Activated CD8-positive, alpha-beta memory T cell treated with anti-CD3 and anti-CD28 coated beads, Interleukin-2, amount 50 U/mL, for 48 hours (primary cell): ENCODE measurements around the gene SAT2.
"Not testable (repeated sequence)": the region's sequence is repeated elsewhere in the genome, so short reads cannot be mapped to it uniquely, and the experiment has no call there.

Source experiments
- DNase-seq: peaks from one replicate; pipeline ENCODE4 v3.0.0-alpha.2; 2020

Gene SAT2

GRCh38 chr17:7627250-7628121 lies at the start of gene SAT2:
TSS of gene SAT2 (minus strand) at chr17:7627821. CDS start at chr17:7627635, 186 bp downstream.
- peak; percentile 88 for DNase-seq

GRCh38 chr17:7676533-7676932 lies 48.9 kb upstream of the SAT2 start:
- DNase-seq: no peak

GRCh38 chr17:7674934-7675333 lies 47.3 kb upstream of the SAT2 start:
- DNase-seq: no peak

GRCh38 chr17:7673239-7673638 lies 45.6 kb upstream of the SAT2 start:
- peak; percentile 80 for DNase-seq

DNA sequence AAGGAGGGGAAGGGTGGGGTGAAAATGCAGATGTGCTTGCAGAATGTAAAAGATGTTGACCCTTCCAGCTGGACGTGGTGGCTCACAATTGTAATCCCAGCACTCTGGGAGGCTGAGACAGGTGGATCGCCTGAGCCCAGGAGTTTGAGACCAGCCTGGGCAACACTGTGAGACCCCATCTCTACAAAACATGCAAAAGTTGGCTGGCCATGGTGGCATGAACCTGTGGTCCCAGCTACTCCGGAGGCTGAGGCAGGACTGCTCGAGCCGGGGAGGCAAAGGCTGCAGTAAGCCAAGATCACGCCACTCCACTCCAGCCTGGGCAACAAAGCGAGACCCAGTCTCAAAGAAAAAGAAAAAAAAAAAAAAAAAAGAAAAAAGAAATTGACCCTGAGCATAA lies 40.9 kb upstream of the SAT2 start:
- no peak for DNase-seq

GRCh38 chr17:7667656-7668406 lies 40.2 kb upstream of the SAT2 start:
- DNase-seq: no peak

DNA sequence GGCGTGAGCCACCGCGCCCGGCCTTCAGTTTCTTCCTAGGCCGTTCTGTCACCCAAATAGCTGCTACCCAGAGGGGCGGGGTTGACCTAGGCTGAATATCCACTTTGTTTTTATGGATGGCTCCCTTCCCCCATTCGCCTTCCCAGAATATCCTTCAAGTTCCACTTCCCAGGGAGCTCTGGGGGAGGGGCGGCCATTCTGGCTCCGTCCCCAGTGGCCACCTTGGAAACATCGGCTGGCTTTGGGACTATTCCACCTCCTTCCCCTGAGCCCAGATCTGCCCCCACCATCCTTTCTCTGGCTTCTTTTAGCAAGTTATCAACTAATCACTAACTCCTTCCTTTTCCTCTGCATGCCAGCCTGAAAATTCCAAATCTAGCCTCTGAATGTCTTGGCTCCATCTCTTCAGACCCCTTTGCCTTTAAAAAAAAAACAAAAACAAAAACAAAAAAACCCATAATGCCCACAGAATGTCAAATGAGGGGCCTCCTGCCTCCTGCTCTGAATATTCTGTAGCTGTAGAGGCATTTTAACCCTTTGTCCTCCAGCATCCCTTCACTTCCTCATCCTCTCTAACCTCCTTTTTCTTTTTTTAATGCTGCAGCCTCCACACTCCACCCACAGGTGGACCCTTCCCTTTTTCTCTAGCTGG lies 29.5 kb upstream of the SAT2 start:
- no peak for DNase-seq

- no peak for DNase-seq
Measured at GRCh38 chr17:7655541-7655840, 27.9 kb upstream of the SAT2 start.

DNA sequence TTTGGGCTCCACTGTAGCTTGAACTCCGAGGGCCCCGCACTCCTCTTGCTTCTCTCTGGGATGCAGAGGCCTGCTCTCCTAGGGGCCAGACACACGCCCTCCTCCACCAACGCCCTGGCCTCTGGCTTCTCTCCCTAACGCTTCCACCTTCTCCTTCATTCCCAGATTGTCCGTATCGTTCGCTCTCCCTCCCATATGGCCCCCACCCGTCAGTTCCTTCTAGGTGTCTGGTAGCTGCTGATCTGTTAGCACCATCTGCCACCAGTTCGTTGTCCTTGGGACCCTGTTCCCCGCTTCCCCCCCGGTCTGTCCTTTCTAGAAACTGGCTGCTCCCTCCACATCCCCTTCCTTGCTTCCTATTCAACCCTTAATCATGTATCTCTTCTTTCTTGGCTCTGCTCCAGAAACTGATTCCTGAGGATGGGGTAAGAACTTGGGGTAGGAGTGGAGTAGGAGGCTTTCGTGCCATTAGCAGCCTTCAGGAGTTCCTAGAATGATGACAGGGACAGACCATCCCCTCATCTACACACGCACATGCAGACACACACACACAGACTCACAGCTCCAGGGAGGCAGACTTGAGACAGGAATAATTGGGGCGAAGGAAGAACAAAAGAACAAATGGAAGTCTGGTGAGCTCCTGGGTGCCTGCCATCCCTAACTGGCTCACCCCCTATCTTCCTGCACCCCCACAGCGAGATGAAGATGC lies 27.4 kb upstream of the SAT2 start:
- no peak for DNase-seq

- no peak for DNase-seq
Measured at GRCh38 chr17:7652388-7653356, 25.1 kb upstream of the SAT2 start.

- DNase-seq: no peak
Measured at GRCh38 chr17:7651665-7652387, 24.2 kb upstream of the SAT2 start.

GRCh38 chr17:7651097-7651664 lies 23.6 kb upstream of the SAT2 start:
- DNase-seq: no peak

DNA sequence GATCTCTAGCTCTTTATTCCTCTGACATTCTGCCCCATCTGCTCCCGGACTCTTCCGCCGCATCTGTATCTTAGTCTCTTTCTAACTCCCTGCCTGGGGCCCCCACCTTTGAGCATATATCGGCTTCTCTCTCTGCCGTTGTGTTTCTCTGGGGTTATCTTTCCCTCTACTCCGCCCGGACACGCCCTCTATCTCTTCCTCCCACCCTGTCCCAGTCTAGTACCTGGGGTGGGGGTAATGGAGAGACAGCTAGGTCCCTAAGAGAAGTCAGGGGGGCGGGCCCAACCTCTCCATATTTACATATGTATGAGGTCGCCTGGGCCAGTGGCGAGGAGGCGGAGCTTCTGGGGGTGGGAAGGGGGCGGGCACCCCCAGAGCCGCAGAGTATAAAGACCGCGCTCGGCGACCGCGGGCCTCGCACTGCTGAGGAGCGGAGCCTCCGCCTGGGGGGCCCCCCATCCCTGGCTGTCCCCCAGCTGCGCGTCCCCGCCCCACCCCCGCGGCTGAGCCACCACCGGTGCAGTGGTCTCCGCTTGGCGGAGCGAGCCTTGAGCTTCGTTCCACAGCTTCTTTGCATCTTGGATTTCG lies 23.0 kb upstream of the SAT2 start, which contains the start of gene ATP1B2:
Gene ATP1B2, plus strand, starts transcription at position 418 of the 588 bp plus-strand sequence. CDS start 593 bp downstream, outside the sequence.
- peak; percentile 79 for DNase-seq

- no peak for DNase-seq
Measured at GRCh38 chr17:7647018-7647417, 19.4 kb upstream of the SAT2 start.

- no peak for DNase-seq
Measured at GRCh38 chr17:7646457-7646856, 18.8 kb upstream of the SAT2 start.

- DNase-seq: no peak
Measured at GRCh38 chr17:7644775-7645174, 17.2 kb upstream of the SAT2 start.

DNA sequence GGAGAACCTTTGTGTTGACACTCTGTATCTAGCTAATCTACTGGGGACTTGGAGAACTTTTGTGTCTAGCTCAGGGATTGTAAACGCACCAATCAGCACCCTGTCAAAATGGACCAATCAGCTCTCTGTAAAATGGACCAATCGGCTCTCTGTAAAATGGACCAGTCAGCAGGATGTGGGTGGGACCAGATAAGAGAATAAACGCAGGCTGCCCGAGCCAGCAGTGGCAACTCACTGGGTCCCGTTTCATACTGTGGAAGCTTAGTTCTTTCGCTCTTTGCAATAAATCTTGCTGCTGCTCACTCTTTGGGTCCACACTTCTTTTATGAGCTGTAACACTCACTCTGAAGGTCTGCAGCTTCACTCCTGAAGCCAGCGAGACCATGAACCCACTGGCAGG lies 14.0 kb upstream of the SAT2 start:
- not testable (repeated sequence) for DNase-seq

- no peak for DNase-seq
Measured at GRCh38 chr17:7640783-7641182, 13.2 kb upstream of the SAT2 start.

- DNase-seq: no peak
Measured at GRCh38 chr17:7636163-7636562, 8.5 kb upstream of the SAT2 start.

GRCh38 chr17:7634384-7634783 lies 6.8 kb upstream of the SAT2 start:
- DNase-seq: no peak
